Loucy (cell line): ENCODE results near the gene BARX1.

Experiments used
- H2AFZ ChIP-seq: fragments of 200-600 bp; sonication (generic); 2 replicates; pipeline ENCODE4 v1.6.0; 2016; ENCODE audit warnings: antibody characterized with exemption, mild to moderate bottlenecking, low read length, moderate library complexity
- H3F3A ChIP-seq: fragments of 200-600 bp; 2 replicates; pipeline ENCODE4 v1.6.0; 2016; ENCODE audit warnings: antibody characterized with exemption, low read depth, mild to moderate bottlenecking
- H3K27me3 ChIP-seq: fragments of 200-600 bp; sonication (generic); 2 replicates; pipeline ENCODE4 v1.6.1; 2014; ENCODE audit warnings: low read length, mild to moderate bottlenecking; ENCODE audit not compliant: insufficient read depth, poor library complexity, severe bottlenecking
- H3K36me3 ChIP-seq: fragments of 200-600 bp; sonication (generic); 2 replicates; pipeline ENCODE4 v1.6.1; 2016; ENCODE audit warnings: low read length; ENCODE audit not compliant: insufficient read depth
- H3K4me1 ChIP-seq: fragments of 200-600 bp; sonication (generic); 2 replicates; pipeline ENCODE4 v1.5.1; 2014; ENCODE audit warnings: low read length, mild to moderate bottlenecking; ENCODE audit not compliant: insufficient read depth, poor library complexity, severe bottlenecking
- H3K4me2 ChIP-seq: fragments of 200-600 bp; sonication (generic); 2 replicates; pipeline ENCODE4 v1.6.0; 2014; ENCODE audit warnings: antibody characterized with exemption, low read length, low read depth, mild to moderate bottlenecking; ENCODE audit not compliant: poor library complexity, severe bottlenecking
- H3K4me3 ChIP-seq: fragments of 200-600 bp; sonication (generic); 2 replicates; pipeline ENCODE4 v1.5.1; 2014; ENCODE audit warnings: low read length, mild to moderate bottlenecking, mixed read lengths; ENCODE audit not compliant: poor library complexity, severe bottlenecking
- H3K79me2 ChIP-seq: fragments of 200-600 bp; sonication (generic); 2 replicates; pipeline ENCODE4 v1.6.1; 2014; ENCODE audit warnings: low read length; ENCODE audit not compliant: insufficient read depth
- H3K9ac ChIP-seq: fragments of 200-600 bp; sonication (generic); 2 replicates; pipeline ENCODE4 v1.6.0; 2014; ENCODE audit warnings: mild to moderate bottlenecking, low read depth, low read length, moderate library complexity; ENCODE audit not compliant: poor library complexity, severe bottlenecking
- H3K9me2 ChIP-seq: fragments of 200-600 bp; sonication (generic); replicated peaks from 2 replicates; pipeline ENCODE4 v1.6.1; 2016; ENCODE audit warnings: low read depth, low read length, mixed read lengths
- H3K9me3 ChIP-seq: fragments of 200-600 bp; sonication (generic); 2 replicates; pipeline ENCODE4 v1.6.1; 2014; ENCODE audit warnings: mild to moderate bottlenecking, antibody characterized with exemption, low read length, low read depth; ENCODE audit not compliant: insufficient read depth
- H4K20me1 ChIP-seq: fragments of 200-600 bp; sonication (generic); 2 replicates; pipeline ENCODE4 v1.6.0; 2014; ENCODE audit warnings: antibody characterized with exemption, low read length, mild to moderate bottlenecking; ENCODE audit not compliant: insufficient read depth, poor library complexity, severe bottlenecking
- CTCF ChIP-seq: fragments of 200-600 bp; sonication (generic); conservative IDR thresholded peaks from 2 replicates; pipeline ENCODE4 v1.5.1; 2014; ENCODE audit warnings: mild to moderate bottlenecking, antibody characterized with exemption, low read length
- EZH2phosphoT487 ChIP-seq: fragments of 200-600 bp; IDR thresholded peaks from 2 replicates; pipeline ENCODE4 v1.6.1; 2018; ENCODE audit warnings: antibody characterized with exemption, mild to moderate bottlenecking, moderate library complexity, borderline replicate concordance

Gene BARX1

GRCh38 chr9:93992830-93993229 lies 37.7 kb upstream of the BARX1 start:
- Histone ChIP-seq H3K4me1 (no peaks in the 10 kb centered on the region), H3K36me3 (no peaks in the 10 kb centered on the region), H4K20me1 (no peaks in the 10 kb centered on the region), H3K9ac (no peak overlapping the region), H3F3A (no peaks in the 10 kb centered on the region), H3K4me3 (no peak overlapping the region), H3K9me2 (no peaks in the 10 kb centered on the region), H3K79me2 (no peaks in the 10 kb centered on the region), H3K9me3 (peaks cover 3% of the 10 kb centered on the region; the same call in 1 of the 2 replicates), H3K27me3 (no peaks in the 10 kb centered on the region), H2AFZ (no peak overlapping the region), H3K4me2 (no peak overlapping the region)
- TF ChIP-seq EZH2phosphoT487 (no peak), CTCF (no peak)

DNA sequence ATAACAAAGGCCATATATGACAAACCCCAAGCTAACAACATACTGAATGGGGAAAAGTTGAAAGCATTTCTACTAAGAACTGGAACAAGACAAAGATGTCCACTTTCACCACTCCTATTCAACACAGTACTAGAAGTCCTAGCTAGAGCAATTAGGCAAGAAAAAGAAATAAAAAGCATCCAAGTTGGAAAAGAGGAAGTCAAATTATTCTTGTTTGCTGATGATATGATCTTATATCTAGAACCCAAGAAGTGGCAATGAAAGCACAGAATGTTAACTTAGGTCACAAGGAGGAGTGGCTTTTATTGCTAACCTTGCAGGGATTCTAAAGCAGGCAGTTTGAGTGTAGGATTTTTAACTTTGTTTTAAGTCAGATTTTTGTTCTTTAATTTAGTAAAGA lies 35.3 kb upstream of the BARX1 start:
- no peaks in the 10 kb centered on the region for H3K9me2 ChIP-seq
- TF ChIP-seq CTCF, result no peak
- no peak for TF ChIP-seq EZH2phosphoT487

GRCh38 chr9:93988056-93988455 lies 32.9 kb upstream of the BARX1 start:
- Histone ChIP-seq H2AFZ (no peak overlapping the region), H3F3A (no peaks in the 10 kb centered on the region), H3K9me3 (peaks cover 8% of the 10 kb centered on the region; the same call in 1 of the 2 replicates), H4K20me1 (no peaks in the 10 kb centered on the region), H3K9me2 (no peaks in the 10 kb centered on the region), H3K4me1 (no peaks in the 10 kb centered on the region), H3K36me3 (no peaks in the 10 kb centered on the region), H3K79me2 (no peaks in the 10 kb centered on the region), H3K27me3 (no peaks in the 10 kb centered on the region), H3K4me2 (no peak overlapping the region), H3K4me3 (no peak overlapping the region), H3K9ac (no peak overlapping the region)
- TF ChIP-seq EZH2phosphoT487 (no peak), CTCF (no peak)

More for the DNA sequence above, 35.3 kb upstream of the BARX1 start:
- Histone ChIP-seq H3K36me3 (no peaks in the 10 kb centered on the region), H3K4me1 (no peaks in the 10 kb centered on the region), H3K27me3 (no peaks in the 10 kb centered on the region), H3F3A (no peaks in the 10 kb centered on the region), H3K79me2 (no peaks in the 10 kb centered on the region), H3K9me3 (peaks cover 8% of the 10 kb centered on the region; the same call in 1 of the 2 replicates), H3K9ac (no peak overlapping the region), H3K4me3 (no peak overlapping the region), H2AFZ (no peak overlapping the region), H3K4me2 (no peak overlapping the region), H4K20me1 (no peaks in the 10 kb centered on the region)
